Measurements from ENCODE around the gene HERPUD1. TPM values are rescaled to one million over a fixed set of nuclear protein-coding genes. Genes with fewer than 3 reads are reported as not detected.

HERPUD1 gene
- total and polyA plus RNA-seq, 2 experiments from 2014 or later, result 40.5 to 116 TPM

- no peak for DNase-seq (ENCODE audit: low read depth in 1 of 2, low spot score in 1 of 2)
Observed at GRCh38 chr16:56894331-56894917, 37.5 kb upstream of the HERPUD1 start.

GRCh38 chr16:56895813-56896212 lies 36.1 kb upstream of the HERPUD1 start:
- no peak for DNase-seq (ENCODE audit: low read depth in 1 of 2, low spot score in 1 of 2)
- H3K27me3 ChIP-seq, result no peaks in the 10 kb centered on the region
- no peak overlapping the region for H3K4me3 ChIP-seq
- TF ChIP-seq, protein P1, sequence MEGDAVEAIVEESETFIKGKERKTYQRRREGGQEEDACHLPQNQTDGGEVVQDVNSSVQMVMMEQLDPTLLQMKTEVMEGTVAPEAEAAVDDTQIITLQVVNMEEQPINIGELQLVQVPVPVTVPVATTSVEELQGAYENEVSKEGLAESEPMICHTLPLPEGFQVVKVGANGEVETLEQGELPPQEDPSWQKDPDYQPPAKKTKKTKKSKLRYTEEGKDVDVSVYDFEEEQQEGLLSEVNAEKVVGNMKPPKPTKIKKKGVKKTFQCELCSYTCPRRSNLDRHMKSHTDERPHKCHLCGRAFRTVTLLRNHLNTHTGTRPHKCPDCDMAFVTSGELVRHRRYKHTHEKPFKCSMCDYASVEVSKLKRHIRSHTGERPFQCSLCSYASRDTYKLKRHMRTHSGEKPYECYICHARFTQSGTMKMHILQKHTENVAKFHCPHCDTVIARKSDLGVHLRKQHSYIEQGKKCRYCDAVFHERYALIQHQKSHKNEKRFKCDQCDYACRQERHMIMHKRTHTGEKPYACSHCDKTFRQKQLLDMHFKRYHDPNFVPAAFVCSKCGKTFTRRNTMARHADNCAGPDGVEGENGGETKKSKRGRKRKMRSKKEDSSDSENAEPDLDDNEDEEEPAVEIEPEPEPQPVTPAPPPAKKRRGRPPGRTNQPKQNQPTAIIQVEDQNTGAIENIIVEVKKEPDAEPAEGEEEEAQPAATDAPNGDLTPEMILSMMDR (IDR thresholded peaks at IDR 0.05; ENCODE audit: low read depth, low read length), result no peak
- H3K9me3 ChIP-seq (ENCODE audit: low read depth), result no peaks in the 10 kb centered on the region
- H3K27ac ChIP-seq, result no peak overlapping the region
- H3K36me3 ChIP-seq, result no peaks in the 10 kb centered on the region
- no peaks in the 10 kb centered on the region for H3K4me1 ChIP-seq (ENCODE audit: low read depth)

More at GRCh38 chr16:56894331-56894917, 37.5 kb upstream of the HERPUD1 start:
- Histone ChIP-seq H3K4me3 (no peak overlapping the region), H3K4me1 (ENCODE audit: low read depth) (no peaks in the 10 kb centered on the region), H3K27ac (no peak overlapping the region), H3K9me3 (ENCODE audit: low read depth) (no peaks in the 10 kb centered on the region), H3K27me3 (no peaks in the 10 kb centered on the region), H3K36me3 (no peaks in the 10 kb centered on the region)
- TF ChIP-seq, protein P1 (IDR thresholded peaks at IDR 0.05; ENCODE audit: low read depth, low read length), result no peak

GRCh38 chr16:56896244-56896643 lies 35.7 kb upstream of the HERPUD1 start:
- Histone ChIP-seq H3K27me3 (no peaks in the 10 kb centered on the region), H3K9me3 (ENCODE audit: low read depth) (no peaks in the 10 kb centered on the region), H3K27ac (no peak overlapping the region), H3K4me1 (ENCODE audit: low read depth) (no peaks in the 10 kb centered on the region), H3K4me3 (no peak overlapping the region), H3K36me3 (no peaks in the 10 kb centered on the region)
- DNase-seq (ENCODE audit: low read depth in 1 of 2, low spot score in 1 of 2), result no peak
- TF ChIP-seq, protein P1 (IDR thresholded peaks at IDR 0.05; ENCODE audit: low read depth, low read length), result no peak

- Histone ChIP-seq H3K4me3 (no peak overlapping the region), H3K4me1 (ENCODE audit: low read depth) (no peaks in the 10 kb centered on the region), H3K9me3 (ENCODE audit: low read depth) (no peaks in the 10 kb centered on the region), H3K27ac (no peak overlapping the region), H3K36me3 (no peaks in the 10 kb centered on the region), H3K27me3 (no peaks in the 10 kb centered on the region)
- DNase-seq (ENCODE audit: low read depth in 1 of 2, low spot score in 1 of 2), result no peak
- TF ChIP-seq, protein P1 (IDR thresholded peaks at IDR 0.05; ENCODE audit: low read depth, low read length), result no peak
Observed at GRCh38 chr16:56897026-56897799, 34.7 kb upstream of the HERPUD1 start.

DNA sequence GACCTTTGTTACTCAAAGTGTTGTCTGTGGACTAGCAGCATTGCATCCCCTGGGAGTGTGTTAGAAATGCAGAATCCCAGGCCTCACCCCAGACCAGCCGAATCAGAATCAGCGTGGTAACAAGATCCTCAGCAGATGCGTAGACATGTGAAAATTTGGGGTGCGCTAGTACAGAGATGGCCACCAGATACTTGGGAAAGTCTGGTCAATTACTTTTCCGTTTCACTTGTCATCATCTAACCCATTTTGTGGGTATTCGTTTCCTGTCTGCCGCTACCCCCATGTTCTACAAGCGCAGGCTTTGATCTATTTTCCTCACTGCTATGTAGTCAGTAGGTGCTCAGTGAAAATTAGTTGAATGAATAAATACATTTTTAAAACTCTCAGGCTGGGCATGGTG lies 33.1 kb upstream of the HERPUD1 start:
- Histone ChIP-seq H3K36me3 (no peaks in the 10 kb centered on the region), H3K4me1 (ENCODE audit: low read depth) (no peaks in the 10 kb centered on the region), H3K27me3 (no peaks in the 10 kb centered on the region), H3K9me3 (ENCODE audit: low read depth) (no peaks in the 10 kb centered on the region), H3K27ac (no peak overlapping the region), H3K4me3 (no peak overlapping the region)
- TF ChIP-seq, protein P1 (IDR thresholded peaks at IDR 0.05; ENCODE audit: low read depth, low read length), result no peak
- DNase-seq (ENCODE audit: low read depth in 1 of 2, low spot score in 1 of 2), result no peak

All from cardiac muscle cell (in vitro differentiated cells and primary cell).